NCI-H2029 (cell line): ENCODE measurements around the gene ZNF598.
"Not testable (repeated sequence)": the region's sequence is repeated elsewhere in the genome, so short reads cannot be mapped to it uniquely, and the experiment has no call there.

Experiments used
- DNase-seq: peaks from one replicate; lab custom pipeline; 2025; lab: John Stamatoyannopoulos, UW

Gene ZNF598

DNA sequence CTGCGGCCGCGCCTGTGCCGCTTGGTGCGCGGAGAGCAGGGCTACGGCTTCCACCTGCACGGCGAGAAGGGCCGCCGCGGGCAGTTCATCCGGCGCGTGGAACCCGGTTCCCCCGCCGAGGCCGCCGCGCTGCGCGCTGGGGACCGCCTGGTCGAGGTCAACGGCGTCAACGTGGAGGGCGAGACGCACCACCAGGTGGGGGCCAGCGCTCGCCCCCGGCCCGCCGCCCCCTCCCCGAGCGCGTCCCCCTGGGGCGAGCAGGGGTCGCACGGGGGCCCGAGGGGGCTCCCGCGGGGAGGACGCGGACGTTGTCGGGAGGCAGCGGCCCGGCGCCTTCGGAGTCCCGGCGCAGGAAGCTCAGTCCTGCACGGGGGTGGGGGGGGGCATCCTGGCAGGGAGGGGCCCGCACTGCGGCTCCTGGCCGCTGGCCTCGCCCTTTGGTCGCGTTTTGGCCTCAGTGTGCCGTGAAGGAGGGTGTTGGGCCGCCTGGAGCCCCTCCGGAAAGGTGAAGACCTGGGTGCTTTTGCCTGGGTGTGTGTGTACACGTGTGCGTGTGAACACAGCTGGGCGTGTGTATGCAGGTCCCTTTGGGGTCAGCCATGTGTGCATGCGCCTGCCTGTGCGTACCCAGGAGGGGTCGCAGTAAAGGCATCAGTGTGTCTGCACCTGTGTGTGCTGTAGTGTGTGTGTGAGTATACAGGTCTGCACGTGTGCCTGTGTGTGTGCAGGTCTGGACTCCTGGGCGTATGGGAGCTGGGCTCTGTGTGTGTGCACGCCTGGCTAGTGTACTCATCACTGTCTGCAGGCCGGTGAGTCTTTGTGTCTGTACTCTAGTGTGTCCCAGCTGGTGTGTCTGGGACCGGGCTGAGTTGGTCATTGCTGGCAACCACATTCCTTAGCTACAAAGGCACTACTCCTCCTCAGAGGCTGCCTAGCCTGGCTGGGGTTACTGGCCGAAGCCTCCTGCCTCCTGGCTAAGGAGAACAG, 17.7 kb upstream of the ZNF598 start:
- no peak for DNase-seq

GRCh38 chr16:2026461-2027023, 16.9 kb upstream of the ZNF598 start, which contains the start of gene NHERF2:
NHERF2 (plus strand) TSS chr16:2026902; CDS start chr16:2027006, 104 bp downstream.
- DNase-seq = no peak

GRCh38 chr16:2025878-2026460, 16.3 kb upstream of the ZNF598 start:
- no peak for DNase-seq

DNA sequence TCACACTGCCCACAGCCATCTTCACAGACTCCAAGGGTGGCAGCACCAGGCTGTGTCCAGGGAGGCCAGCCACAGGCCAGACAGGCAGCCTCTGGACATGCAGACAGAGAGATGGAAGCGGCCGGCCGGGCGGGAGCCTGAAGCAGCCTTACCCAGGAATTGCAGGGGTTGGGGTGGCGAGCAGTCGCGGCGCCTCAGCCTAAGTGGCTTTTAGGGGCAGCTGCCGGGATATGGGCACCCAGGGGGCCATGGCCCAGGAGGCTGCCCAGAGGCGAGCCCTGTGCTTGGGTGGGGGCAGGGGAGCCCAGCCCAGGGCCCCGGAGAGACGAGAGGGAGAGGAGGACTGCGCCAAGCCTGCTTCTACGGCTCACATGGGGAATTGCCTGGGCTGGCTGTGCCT, 15.6 kb upstream of the ZNF598 start:
- DNase-seq = no peak

GRCh38 chr16:2024032-2024420, 14.4 kb upstream of the ZNF598 start:
- no peak for DNase-seq

GRCh38 chr16:2023092-2024031, 13.7 kb upstream of the ZNF598 start:
- peak; percentile 74 for DNase-seq

DNA sequence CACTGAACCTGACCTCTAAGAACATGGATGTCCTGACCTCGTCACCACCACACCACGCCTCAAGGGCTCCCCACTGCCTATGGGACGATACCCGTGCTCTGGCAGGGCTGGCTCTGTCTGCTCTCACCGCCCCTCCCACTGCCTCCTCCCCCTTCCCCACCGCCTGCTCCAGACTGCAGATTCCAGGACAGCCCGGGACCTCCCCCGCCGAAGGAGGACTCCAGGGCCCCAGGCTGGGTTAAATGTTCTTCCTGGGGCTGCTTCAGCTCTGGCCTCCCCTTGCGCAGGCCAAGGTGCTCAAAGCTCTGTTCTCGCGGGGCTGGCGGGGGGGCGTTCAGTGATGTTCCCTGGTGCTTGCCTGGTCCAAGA, 13.1 kb upstream of the ZNF598 start:
- no peak for DNase-seq

DNA sequence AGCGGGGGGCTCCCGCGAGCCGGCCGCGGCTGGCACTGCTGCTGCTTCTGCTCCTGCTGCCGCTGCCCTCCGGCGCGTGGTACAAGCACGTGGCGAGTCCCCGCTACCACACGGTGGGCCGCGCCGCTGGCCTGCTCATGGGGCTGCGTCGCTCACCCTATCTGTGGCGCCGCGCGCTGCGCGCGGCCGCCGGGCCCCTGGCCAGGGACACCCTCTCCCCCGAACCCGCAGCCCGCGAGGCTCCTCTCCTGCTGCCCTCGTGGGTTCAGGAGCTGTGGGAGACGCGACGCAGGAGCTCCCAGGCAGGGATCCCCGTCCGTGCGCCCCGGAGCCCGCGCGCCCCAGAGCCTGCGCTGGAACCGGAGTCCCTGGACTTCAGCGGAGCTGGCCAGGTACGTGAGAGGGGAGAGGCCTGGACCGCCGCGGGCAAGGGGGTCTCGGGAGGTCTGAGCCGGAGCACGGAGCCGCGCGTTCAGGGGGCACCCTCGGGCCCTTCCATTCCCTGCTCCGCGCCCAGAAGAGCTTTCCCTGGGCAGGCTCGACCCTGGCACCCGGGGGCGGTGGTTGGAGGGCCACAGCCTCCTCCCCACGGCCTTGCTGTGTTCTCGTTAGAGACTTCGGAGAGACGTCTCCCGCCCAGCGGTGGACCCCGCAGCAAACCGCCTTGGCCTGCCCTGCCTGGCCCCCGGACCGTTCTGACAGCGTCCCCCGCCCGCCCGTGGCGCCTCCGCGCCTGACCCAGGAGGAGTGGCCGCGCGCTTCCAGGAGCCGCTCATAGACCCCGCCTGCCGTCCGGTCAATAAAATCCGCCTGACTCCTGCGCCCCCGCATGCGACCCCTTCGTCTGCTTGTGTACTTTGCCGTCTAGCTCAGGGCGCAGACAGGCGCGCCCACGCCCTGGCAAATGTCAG, 10.6 kb upstream of the ZNF598 start:
- no peak for DNase-seq

- DNase-seq = no peak
Measured at GRCh38 chr16:2019518-2019920, 9.9 kb upstream of the ZNF598 start, which contains the start of gene NPW. NPW (plus strand) TSS chr16:2019785.

DNA sequence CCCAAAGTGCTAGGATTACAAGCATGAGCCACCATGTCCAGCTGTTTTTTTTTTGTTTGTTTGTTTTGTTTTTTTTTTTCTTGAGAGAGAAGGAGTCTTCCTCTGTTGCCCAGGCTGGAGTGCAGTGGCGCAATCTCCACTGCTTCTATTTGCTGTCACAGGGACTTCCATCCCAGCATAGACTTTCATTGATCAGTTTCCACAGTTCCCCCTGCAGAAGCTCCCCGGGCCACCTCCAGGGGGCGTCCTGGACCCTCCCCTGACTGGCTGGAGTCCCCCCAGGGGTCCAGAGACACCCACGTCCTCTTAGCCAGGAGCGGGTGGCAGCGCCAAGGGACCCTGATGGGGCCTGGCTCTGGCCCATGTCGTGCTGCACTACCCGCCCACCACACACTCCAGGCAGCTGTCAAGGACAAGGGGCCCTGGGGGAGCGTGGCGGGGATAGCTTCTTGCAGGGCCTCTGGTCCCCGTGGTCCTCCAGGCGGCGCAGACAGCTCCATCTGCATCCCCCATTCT, 6.8 kb upstream of the ZNF598 start:
- no peak for DNase-seq

GRCh38 chr16:2015947-2016208, 6.3 kb upstream of the ZNF598 start:
- DNase-seq = no peak

GRCh38 chr16:2015117-2015946, 5.7 kb upstream of the ZNF598 start:
- no peak for DNase-seq

DNA sequence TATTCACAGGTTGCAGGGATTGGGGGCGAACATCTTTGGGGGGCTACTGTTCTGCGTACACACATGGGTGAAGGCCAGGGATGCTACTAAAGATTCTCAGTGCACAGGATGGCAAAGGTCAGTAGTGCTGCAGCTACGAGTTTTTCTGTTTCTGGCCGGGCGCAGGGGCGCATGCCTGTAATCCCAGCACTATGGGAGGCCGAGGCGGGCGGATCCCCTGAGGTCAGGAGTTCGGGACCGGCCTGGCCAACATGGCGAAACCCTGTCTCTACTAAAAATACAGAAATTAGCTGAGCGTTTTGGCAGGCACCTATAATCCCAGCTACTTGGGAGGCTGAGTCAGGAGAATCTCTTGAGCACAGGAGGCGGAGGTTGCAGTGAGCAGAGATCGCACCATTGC, 3.9 kb upstream of the ZNF598 start:
- no peak for DNase-seq

- DNase-seq = not testable (repeated sequence)
Measured at GRCh38 chr16:2011726-2012125, 2.1 kb upstream of the ZNF598 start.

GRCh38 chr16:2009164-2009711, 383 bp downstream of the ZNF598 start:
- DNase-seq = no peak

- DNase-seq = no peak
Measured at GRCh38 chr16:2008631-2009163, 924 bp downstream of the ZNF598 start.

DNA sequence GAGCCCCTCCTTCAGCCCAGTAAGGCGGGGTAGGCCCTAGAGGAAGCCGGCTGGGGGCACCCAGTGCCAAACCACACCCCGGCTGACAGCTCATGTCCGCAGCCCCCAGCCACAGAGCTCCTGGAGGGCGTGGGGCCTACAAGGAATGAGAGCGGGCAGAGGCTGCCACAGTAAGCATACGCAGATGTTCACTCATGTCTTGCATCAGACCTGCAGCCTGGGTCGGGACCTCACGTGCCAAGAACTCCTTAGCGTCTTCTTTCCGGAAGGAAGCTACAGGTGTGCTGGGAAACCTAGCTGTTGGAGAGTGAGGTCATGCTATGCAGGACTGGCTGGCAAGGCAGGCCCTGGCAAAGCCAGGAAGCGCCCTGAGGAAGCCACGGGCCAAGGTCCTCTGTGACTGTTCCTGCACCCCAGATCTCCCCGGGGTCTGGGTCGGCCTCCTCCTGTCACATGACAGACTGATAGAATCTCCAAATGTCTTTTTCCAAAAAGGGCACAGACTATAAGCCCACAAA, 1.6 kb downstream of the ZNF598 start:
- DNase-seq = peak; percentile 83

DNA sequence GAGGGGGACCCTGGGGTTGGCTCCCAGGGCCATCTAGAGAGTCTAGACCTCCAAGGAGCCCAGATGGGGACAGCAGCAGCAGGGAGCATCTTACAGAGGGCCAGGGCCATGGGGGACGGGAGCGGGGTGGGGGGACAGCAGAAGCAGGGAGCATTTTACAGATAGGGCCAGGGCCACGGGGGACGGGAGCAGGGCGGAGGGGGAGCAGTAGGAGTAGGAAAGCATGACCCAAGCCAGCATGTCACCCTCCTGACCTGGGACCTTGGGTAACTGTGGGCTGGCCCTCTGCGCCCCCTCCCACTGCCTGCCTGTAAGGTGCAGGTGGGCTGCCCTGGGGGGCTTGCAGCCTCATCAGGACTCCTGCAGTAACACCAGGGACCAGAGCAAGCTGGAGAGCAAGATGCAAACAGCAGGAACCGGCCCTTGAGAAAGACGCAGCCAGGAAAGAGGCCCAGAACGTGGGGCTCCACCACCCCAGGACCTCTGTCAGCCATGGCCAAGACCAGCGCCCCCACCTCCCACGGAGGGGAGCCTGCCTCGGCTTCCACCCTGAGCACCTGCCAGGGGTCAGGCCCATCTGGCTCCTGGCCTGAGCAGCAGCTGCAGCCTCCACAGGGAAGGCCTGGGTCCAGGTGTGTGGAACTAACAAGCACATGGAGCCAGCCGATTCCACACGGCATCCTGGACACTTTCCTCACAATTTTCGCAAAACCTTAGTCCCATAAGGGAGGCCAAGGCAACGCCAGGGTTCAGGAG, 2.4 kb downstream of the ZNF598 start:
- no peak for DNase-seq
